GM21360 (cell line): ENCODE results near the gene TCF19.

Experiments used
- ATAC-seq: cut with Tn5 transposase; IDR thresholded peaks from one replicate; pipeline ENCODE4 v1.9.1; 2021; ENCODE audit warnings: mild to moderate bottlenecking, moderate library complexity; ENCODE audit not compliant: unreplicated experiment

Gene TCF19, protein sequence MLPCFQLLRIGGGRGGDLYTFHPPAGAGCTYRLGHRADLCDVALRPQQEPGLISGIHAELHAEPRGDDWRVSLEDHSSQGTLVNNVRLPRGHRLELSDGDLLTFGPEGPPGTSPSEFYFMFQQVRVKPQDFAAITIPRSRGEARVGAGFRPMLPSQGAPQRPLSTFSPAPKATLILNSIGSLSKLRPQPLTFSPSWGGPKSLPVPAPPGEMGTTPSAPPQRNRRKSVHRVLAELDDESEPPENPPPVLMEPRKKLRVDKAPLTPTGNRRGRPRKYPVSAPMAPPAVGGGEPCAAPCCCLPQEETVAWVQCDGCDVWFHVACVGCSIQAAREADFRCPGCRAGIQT

DNA sequence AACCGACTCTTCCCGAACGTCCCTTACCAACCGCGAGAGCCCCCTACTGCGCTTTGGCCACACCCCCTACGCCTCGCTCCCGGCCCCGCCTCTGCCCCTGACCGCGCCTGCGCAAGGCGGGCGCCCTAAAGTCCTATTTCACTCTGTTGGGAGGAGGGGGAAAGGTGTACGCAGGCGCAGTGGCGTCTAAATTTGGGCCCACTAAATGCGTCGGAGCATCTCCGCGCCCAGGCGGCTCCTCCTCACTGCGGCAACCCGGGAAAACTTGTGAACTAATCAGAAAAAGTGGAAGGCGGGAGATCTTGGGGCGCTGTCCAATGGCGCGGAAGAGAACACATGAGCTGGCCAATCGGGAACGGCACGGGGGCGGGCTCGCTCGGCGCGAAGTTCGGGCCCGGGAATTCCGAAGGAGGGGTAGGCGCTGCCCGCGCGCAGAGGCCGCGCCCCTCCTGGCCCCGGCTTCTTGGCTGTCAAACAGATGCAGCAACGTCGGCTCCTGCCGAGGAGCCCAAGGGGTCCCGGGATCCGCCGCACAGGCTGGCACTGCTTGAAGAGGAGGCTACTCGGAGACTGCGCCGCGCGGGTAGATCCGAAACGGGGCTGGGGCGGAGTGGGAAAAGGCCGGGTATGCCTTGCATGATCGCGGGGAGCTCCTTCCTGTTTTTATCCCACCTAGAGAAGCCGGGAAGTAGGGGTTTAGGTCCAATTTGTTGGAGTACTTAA, at the start of gene TCF19:
Gene TCF19 (plus strand): TSS at position 450 of the 723 bp plus-strand sequence. CDS start 881 bp downstream, outside the sequence.
- ATAC-seq: peak; percentile 65

DNA sequence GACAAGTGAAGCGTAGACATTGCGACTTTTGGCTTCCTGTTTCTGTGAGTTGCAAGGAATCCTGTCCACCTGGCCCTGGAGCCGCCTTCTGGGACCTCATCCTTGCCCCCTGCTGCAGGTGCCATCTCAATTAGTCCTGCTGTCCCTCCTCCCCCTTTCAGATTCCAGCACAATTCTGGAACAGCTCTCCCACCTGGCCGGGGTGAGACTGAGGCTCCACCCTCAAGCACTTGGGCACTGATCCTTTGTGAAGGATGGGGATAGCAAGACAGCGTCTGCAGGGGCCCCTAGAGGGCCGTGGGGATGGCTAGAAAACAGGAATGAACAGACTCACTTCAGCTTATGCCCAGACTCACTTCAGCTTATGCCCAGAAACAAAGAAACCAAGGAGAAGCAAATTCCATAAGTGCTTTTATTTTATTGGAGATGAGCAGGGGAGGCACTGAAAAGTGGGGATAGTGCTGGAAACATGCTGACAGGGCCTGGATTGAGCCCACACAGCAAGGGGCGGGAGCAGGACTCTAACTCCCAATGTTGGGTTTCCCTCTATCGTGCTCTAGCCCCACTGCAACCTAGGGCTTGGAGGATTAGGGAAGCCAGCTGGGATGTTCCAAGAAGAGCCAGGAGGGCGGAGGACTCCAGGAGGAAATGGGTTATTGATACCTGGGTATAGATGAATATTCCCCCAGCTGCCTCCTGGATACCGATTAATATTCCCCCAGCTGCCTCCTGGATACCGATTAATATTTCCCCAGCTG, 47.4 kb upstream of the TCF19 start:
- no peak for ATAC-seq

DNA sequence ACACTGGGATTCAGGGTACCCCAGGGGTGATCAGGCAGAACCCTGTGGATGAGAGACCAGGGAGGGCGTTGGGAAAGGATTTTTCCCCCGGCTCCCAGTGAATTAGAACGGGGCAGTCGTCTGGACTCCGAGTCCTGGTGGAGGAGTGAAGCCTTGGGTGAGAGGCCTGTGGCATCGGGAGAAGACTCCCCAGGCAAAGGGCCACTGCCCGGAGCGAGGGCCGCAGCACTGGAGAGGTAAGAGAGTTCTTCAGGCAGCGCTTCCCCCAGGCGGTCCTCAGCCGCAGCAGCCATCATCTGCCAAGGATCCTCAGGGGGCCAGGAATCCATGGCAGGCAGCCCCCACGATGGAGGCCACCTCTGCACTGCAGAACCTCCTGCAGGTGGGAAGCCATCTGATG, 46.7 kb upstream of the TCF19 start:
- ATAC-seq: no peak

DNA sequence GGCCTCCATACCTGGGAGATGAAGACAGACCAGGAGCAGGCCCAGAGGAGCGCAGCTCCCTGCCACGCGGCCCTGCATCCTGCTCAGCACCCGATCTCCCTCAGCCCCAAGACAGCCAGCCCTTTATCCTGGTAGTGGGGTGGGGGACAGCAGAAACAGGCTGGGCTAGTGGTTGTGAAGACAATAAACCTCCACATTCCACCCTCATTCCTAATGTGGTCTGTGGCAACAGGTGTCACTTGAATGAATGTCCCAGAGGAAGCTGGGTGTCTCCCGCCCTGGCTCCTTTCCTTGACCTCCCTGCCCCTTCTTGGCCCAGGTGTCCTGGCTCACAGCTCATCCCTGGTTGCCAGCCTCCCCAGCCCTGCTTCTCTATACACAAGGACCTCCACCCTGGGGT, 45.9 kb upstream of the TCF19 start, which contains the start of gene C6orf15:
Gene C6orf15 (minus strand): TSS at position 98 of the 400 bp plus-strand sequence. CDS start 20 bp downstream, at position 78.
- no peak for ATAC-seq

DNA sequence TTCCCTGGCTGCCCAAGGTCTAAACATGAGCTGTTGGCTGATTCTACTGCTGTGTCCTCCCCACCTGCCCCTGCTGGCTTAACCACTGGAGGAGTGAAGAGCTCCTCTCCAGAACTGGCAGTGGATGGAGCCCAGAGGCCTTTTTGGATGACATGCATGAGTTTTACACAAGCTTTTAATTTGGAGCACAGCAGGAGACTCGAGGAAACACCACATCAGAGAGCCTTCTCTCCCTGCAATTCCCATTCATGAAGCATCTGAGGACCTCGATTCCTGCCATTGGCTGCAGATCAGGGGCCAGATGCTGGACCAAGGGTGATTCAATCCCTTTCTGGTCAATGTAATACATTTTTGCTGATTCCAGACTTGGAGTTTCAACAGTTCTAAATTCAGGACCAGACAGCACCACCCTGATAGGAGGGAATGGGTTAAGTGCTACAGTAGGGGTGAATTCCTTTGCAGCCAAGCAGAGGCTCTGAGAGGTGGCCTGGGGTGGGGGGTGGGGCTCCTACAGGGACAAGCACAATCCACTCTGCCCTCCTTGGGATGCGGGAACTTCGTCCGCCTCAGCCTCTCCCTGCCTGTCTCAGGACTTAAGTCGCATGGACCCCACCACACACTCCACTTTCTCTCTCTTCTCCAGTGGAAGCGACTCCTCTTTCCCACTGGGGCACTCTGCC, 44.4 kb upstream of the TCF19 start:
- ATAC-seq: no peak

DNA sequence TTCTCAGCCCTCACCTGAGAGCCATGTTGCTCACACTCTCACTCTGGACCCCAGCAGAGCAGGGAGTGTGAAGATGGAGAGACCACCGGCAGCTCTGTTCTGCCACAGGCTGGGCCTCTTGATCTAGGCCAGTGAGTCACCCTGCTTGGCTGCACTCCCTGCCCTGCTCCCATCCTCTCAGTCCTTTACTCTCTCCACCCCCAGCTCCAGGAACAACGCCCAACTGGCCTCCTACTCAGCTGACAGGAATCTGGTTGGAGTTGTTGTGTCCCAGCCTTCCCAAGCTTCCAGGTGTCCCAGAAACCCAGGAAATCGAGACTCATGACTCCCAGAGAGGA, 43.9 kb upstream of the TCF19 start, which contains the start of gene PSORS1C1:
Gene PSORS1C1 (plus strand): TSS at position 260 of the 338 bp plus-strand sequence. CDS start 14,833 bp downstream, outside the sequence.
- ATAC-seq: no peak

DNA sequence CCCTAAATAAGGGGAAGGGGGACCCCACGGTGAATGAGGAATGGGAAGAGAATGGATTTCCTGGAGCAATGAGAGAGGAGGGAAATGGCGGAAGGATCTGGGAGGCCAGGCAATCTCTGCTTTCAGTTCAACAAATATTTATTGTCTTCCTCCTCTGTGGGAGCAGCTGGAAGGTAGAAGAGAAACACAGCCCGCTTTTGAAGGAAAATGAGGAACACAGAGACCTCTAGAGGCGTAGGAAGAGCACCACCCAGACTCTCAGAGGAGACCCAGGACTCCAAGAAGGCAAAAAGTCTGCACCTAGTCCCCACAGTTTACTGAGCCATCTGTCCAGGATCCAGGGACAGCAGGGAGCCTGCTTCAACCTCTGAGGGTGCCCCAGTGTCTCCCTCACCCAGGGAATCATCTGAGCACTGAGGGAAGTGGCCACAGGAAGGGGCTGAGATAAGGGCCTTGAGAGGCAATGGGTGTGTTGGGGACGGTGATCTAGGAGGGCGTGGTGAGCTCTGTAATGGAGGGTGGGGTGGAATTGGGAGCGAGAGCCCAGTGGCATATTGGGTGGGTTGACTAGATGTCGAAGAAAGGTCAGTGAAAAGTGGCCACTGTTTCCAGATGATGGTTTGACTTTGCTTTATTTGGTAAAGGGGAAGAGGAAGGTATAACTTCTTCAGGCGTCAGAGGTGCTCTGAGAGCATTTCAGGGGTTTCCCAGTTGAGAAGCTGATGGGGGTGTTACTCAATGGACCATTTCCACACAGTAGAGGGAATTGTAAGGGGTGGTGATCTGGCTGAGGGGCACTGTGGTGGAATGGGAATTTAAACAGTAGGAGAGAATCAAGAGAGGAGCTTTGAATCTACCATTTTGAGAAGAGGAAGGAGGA, 43.2 kb upstream of the TCF19 start:
- no peak for ATAC-seq

DNA sequence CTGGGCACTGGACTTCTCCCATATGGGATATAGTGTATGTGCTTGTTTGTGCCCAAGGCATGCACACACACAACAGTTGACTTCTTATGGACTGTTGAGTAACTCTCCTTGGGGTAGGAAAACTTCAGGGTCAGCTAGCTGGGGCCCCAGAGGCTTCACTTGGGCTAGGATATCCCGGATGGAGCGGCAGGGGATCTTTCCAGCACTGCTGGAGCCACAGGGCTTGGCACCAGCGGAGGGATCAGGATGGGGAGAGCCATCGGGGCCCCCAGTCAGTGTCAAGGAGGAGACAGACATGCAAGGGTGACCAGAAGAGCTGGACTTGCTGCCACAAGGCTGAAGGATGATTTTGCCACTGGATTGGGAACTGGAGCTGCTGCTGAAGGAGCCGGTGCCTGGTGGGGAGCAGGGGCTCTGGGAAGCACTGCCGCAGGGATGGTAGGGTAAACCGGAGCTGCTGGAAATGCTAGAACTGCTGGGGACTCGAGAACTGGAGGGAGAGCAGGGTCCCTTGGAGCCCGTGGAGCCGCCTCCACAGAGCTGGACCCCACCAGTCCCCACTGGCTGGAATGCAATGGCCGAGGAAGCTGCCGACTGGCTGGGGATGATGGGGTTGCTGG, 42.3 kb upstream of the TCF19 start:
- ATAC-seq: no peak

DNA sequence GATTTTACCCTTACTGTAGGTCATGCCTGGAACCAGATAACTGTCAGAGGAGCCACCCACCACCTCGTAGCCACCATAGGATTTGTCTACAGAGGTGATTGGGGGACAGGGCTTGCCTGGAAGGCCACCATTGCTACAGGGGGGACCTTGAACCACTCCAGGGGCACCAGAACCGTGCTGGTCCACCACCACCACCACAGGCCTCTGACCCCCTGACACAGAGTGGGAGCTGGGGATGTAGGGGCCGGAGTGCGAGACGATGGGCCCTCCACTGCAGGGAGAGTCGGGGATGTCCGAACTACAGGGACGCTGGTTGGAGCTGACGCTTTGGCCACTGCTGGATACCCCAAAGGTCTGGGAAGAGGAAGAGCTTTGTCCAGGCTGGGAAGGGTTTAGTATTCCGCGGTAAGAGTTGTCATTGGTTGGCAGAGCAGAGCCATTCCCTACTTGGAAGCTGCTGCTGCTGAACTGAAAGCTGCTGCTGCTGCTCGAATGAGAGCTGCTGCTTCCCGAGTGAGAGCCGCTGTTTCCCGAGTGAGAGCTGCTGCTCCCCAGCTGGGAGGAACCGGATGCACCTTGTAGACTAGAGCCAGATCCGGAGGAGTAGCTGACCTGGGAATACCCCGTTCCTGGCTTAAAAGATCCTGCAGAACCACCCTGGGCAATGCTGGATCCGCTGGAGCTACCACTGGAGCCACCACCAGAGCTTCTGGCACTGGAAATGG, 41.6 kb upstream of the TCF19 start:
- ATAC-seq: no peak

DNA sequence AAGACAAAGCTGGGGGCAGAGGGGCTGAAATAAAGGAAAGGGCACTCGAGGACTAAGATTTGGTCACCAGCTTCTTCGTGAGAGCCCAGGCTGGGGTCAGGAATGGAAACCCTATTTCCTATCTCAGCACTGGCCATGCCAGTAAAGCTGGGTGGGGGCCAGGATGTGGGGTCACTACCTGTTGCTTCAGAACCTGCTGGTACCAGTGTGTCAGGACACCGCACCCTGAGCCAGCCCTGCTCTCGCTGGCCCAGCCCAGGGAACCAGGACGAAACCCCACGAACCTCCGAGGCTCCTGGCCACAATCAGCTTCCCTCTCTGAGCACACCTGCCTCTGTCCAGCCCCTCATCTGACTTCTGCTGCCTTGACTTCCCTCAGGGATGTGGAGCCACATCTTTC, 40.2 kb upstream of the TCF19 start:
- no peak for ATAC-seq

DNA sequence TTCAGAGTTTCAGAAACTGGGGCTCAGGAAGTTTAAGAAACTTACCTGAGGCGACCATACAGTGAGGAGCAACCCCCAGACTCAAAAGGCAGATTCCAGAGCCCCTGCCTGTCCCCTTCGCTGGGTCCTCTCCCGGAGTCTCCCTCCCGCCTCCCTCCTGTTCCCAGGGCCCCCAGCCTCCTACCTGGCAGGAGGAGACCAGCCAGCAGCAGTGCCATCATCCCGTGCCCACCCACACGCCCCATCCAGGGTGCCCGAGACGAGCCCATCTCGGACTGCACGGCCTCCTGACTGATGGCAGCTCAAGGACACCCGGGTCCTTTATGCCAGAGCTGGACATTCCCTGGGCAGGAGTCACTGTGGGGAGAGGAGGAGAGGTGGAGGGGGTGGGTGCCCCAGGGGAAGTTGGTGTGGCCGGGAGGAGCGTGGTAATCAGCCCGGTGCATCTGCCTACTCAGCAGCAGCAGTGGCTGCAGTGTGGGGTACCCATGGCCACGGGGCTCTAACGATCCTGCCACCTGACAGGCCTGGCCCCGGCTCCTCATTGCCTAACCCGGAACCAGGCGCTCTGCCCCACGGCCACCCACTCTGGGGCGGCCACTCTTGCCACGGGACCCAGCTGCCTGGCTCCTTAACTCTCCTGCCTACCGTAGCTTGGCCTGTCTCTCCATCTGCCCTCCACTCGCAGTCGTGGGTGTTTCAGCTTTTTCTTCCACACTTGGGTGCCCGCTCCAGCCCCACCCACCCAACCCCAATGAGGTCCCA, 38.1 kb upstream of the TCF19 start, which contains the start of gene CDSN:
Gene CDSN (minus strand): TSS at position 296 of the 765 bp plus-strand sequence. CDS start 27 bp downstream, at position 269.
- no peak for ATAC-seq

DNA sequence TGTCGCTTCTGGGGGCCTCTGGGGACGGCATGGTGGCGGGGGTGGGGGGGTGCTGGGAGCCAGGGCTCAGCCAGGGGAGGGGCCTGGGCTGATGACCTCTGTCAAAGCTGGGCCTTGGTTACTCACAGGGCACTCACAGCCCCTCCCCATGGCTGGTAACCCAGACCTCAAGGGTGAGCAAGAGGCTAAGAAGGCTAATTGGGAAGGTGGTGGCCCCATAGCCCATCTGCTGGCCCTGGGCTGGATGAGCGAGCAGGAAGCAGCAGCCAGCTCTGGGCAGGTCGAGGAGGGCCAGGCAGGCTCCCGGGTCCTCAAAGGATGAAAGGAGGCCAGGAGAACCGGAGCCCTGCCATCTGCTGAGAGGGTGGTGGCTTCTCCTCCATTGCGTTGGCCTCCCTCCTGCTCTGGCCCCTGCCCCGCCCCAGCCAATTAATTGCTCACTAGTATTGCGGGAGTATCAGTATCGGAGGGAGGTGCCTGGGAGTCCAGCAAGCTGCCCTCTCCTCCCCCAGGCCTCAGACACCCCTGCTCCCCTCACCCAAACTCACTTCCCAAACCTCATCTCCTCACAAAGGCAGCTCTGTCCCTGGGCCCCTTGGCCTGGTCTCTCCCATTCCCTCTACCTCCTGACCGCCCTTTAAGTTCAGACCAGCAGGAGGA, 37.1 kb upstream of the TCF19 start:
- no peak for ATAC-seq

DNA sequence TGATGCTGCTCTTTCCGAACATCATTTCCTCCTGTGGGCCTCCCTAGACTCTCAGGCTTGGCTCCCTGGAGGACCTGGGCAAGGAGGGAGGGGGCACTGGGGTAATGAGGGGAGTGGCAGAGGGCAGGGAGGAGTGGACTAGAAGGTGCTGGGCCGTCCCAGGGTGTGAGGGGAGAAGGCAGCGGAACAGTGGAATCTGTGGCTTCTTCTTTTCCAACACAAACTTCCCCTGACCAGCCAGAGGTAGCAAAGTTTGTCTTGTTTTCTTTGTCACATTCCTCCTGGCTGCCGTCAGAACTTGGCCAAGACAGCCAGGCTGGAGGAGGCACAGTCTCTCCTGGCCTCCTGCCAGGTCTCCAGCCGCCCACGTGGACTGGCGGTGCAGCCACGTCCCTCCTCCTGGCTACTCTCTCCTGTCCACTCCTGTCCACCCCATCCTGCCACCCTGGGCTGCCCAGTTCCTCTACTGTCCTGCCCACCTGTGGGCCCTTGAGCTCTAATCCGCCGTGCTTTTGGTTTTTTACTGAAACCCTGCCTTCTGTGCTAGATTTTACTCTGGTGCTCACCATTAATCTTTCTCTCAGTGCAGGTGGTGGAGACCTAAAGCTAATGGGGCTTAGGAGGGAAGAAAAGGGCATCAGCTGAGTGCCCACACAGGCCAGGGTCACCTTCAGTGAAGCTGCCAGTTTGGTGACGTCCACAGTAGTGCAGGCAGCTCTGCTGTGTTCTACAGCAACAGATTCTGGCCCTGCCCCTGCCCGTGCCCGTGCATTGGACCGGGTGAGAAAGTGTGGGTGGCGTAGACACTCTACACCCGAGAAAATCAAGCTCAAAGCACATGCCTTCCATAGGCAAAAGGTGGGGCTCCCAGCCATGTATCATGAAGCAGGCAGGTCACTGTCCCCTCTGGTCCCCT, 35.3 kb upstream of the TCF19 start:
- no peak for ATAC-seq

DNA sequence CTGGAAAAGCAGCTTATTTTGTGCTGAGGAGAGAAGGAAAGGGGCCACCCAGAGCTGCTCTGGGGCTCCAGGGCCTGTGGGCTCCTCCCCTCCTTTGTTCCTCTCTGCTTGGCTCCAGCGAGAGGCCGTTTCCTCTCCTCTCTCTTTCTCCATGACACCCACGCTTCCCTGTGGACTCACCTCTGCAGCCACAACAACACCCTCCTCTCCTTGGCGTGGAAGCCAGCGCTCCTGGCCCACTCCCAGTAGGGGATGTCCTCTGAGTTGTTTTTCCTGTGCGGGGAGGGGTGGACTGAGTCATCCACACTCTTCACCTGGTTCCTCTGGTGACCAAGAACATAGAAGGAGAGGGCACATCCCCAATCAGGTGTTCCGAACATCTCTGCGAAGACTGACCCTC, 33.2 kb upstream of the TCF19 start:
- ATAC-seq: no peak

DNA sequence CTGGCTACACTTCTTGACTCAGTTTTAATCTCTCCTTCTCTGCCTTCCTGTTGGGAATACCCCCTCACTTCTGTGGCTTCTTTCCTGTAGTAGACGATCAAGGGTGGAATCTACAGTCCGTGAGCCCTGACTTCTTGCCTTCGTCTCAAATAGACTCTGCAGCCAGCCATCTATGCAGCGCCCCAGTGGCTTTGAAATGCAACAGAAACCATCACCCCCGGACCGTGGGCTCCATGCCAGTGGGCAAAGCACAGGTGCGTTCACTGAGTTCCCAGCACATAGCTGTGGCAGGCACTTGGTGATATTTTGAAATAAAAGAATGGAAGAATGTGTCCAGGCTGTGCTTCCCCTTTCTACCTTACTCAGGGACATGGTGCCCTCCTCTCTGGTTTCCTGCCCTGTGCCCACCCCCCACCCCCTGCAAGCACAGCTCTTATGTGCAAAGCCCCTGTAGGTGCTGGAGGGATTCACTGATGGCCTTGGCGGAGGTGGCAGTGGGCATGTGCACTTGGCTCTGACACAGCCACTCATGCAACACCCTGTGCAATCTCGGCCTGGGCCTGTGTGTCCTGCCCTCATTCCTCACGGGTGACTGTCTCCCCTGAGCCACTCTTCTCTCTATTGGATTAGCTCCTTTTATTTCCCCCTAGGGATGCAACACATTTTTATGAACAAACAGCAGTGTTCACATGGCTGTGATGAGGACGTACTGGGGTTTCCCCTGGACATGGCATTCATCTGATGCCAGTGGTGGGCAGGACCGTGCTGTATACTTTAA, 32.6 kb upstream of the TCF19 start:
- no peak for ATAC-seq
